ENCODE results near the gene RNU6-1.

The RNU6-1 gene

DNA sequence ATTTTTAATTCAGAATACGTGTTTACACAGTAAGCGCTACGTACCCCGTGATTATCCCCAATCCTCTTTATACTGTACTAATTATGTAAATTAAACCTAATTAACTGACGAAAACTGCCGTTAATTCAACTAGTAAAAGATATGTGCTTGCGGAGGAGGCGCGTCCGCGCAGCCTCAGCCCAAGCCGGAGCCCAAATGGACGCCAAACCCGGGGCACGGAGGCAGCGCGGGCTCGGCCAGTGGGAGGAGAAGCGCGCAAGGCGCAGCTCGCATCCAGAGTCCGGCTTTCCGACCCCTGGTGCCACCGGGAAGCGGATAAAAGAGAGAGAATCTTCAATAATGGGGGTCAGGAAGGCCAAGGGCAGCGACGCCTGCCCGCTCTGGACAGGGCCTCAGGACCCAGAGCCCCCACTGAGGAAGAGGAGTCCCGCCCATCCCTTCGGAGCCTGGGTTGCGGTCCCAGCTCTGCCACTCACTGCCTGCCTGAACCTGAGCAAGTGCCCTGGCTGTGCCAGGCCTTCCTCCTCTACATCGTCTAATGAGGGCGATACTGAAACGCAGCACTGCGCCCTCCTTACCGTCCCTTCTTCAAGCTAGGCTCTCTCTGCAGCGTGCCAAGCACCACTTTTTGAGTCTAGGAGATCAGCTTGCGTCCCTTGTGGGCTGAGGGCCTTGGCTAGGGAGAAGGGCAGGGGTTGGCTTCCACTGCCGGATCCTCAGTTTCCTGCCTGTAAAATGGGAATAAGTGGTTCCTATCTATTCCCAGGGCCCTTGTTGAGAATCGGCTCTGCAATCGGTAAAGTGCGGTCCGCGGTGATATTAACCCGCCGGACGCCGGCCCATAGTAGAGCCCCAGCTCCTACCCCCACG, 19.5 kb downstream of the RNU6-1 start:
- no peak for DNase-seq

DNA sequence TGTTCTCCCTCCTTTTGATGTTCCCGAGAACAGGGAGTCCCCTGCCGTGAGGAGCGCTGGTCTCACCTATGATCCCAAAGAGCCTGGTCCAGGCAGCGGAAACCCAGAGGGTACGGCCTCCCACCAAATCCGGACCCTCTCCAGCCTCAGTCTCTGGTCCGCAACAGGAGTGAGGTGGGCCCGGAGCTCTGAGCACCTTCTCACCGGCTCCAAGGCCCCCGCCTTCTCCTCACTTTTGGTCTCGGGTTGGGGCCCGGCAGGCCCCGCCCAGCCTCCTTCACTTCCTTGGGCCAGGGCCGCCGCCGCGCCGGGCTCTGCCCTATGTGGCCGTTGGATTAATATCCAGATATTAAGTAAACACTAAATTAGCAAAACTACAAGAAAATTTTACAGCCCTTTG, 20.2 kb downstream of the RNU6-1 start:
- DNase-seq: no peak

DNA sequence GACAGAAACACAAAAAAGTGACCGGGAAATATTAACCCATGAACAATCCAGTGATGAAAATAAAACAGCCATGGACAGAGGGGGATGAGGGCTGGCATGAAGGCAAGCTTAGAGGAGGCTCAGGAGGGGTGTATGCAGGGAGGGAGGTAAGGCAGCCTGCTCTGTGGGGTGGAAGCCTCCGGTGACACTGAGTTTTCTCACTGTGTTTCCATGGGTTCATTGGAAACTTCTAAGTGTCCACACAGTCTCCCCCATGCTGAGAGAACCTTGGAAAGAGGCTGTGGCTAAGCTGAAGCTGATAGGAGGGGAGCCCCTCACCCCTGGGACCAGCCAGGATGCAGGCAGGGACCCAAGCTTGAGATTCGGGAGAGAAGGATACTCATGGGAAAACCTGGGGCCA, 21.4 kb downstream of the RNU6-1 start:
- DNase-seq: no peak

DNA sequence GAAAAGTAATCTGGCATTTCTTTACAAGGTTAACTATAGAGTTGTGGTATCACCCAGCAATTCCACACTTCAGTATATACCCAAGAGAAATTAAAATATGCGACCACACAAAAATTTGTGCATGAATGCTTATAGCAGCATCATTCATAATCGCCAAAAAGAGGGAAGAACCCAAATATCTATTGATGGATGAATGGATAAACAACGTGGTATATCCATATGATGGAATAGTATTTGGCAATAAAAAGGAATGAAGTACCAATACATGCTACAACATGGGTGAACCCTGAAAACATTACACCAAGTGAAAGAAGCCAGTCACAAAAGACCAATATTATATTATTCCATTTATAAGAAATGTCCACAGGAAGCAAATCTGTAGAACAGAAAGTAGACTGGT, 23.2 kb downstream of the RNU6-1 start:
- DNase-seq: no peak

- DNase-seq: no peak
Measured at GRCh38 chr15:67815036-67815592, 24.7 kb downstream of the RNU6-1 start.

- DNase-seq: no peak
Measured at GRCh38 chr15:67813104-67813634, 26.7 kb downstream of the RNU6-1 start.

- no peak for DNase-seq
Measured at GRCh38 chr15:67812241-67812644, 27.6 kb downstream of the RNU6-1 start.

DNA sequence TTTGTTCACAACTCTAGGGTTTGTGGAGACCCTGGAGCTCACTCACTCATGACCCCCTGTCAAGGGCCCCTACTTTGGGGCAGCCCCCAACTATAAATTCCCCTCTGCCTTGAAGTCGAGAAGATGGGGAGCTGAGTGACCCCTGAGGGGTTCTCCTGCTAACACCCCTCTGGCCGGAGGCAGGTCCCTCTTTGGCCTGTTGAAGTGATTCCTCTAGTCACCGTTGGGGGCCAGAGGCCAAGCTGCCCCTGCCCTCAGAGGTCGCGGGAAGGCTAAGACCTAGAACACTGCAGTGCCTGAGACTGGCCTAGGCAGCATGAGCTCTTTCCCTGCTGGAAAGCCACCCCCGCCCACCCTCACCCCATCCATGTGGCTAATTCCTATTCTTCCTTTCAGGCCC, 30.0 kb downstream of the RNU6-1 start:
- no peak for DNase-seq

GRCh38 chr15:67809441-67809840, 30.4 kb downstream of the RNU6-1 start:
- DNase-seq: no peak

DNA sequence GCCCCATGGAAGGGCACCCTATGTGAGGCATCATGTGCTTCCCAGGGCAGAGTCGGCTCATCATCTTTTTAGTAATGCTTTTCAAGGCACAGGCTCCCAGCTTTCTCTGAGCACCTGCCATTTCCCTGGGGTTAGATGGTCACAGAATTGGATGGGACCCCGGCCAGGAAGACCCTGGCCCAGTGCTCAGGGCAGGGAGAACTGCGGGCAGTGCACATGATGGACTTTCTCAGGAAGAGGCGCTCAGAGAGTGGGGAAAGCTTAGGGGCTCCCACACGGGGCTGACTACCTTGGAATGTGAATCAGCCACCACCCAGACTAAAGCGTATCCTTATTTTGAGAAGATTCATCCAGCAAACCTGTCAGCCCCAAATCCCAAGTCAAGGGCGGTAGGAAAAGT, 31.0 kb downstream of the RNU6-1 start:
- no peak for DNase-seq

GRCh38 chr15:67807836-67808235, 32.0 kb downstream of the RNU6-1 start:
- DNase-seq: no peak

GRCh38 chr15:67807141-67807540, 32.7 kb downstream of the RNU6-1 start:
- no peak for DNase-seq

DNA sequence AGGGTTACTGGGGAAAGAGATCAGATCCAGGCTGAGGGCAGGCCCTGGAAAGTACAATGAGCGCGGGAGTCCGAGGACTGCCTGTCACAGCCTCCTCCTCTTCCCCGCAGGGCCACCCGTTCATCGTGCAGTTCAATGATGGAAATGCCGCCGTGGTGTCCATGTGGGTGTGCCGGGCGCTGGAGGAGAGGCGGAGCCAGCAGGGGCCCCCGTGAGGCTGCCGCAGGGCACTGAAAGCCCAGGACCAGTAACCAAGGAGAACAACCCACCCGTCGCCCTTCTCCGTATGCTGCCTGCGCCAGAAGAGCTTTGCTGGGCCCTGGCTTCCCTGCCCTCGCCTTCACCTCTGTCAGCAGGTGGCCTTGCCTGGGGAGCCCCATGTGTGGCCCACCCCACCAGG, 33.3 kb downstream of the RNU6-1 start:
- DNase-seq: no peak

- DNase-seq: peak; percentile 2 to 29
Measured at GRCh38 chr15:67805666-67806516, 34.0 kb downstream of the RNU6-1 start.

GRCh38 chr15:67805008-67805665, 34.7 kb downstream of the RNU6-1 start:
- no peak for DNase-seq

DNA sequence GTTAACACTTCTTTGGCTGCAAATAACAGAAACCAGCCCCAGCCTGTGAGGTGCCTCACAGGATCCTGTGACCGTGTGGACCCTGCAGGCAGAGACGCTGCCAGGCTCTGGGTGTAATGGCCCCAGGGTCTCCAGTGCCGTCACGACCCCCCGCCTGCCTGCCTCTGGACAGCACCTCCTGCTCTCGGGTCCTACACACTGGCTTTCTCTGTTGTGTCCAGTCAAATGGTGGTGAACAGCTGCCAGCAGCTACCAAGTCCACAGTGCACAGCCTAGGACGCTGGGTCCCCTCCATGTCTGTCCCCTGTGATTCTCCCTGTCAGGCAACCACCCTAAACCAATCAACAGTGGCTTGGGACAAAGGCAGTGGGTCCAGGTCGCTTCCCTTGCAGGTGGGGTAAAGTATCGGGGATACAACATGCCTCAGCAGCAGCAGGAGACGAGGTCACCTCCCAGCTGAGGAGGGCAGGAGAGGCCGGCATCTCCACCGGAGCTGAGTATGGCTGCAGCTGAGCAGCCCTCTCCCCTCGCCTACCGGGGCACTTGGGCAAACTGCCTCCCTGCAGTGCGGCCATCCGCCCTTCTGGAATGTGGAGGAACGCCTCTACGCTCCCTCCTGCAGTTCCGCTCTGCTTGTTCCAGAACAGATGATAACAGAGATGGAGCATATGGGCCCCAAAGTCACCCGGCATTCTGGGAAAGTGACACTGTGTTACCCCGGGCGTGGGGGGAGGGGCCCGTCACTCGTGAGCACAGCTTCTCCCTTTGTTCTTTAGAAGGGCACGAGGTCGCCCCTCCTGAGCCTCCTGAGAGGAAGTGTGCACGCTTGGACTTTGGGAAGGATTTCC, 35.6 kb downstream of the RNU6-1 start:
- DNase-seq: no peak

DNA sequence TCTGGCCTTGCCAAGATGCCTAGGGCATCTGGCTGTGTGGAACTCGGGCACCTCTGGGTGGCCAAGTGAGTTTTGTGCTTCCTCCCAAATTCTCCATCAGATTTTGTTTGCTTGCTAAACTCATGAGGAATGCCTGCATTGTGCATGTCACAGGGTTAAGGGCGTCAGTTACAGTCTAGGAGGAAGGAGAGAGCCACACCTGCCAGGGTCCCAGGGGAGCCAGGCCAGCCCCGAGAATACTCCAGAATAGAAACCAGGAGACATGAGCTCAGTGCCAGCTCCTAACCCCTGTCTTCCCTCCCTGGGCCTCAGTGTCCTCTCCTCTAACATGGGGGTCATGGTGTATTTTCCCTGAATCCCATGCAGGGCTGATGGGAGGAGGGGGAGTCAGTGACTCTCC, 36.5 kb downstream of the RNU6-1 start:
- no peak for DNase-seq

DNA sequence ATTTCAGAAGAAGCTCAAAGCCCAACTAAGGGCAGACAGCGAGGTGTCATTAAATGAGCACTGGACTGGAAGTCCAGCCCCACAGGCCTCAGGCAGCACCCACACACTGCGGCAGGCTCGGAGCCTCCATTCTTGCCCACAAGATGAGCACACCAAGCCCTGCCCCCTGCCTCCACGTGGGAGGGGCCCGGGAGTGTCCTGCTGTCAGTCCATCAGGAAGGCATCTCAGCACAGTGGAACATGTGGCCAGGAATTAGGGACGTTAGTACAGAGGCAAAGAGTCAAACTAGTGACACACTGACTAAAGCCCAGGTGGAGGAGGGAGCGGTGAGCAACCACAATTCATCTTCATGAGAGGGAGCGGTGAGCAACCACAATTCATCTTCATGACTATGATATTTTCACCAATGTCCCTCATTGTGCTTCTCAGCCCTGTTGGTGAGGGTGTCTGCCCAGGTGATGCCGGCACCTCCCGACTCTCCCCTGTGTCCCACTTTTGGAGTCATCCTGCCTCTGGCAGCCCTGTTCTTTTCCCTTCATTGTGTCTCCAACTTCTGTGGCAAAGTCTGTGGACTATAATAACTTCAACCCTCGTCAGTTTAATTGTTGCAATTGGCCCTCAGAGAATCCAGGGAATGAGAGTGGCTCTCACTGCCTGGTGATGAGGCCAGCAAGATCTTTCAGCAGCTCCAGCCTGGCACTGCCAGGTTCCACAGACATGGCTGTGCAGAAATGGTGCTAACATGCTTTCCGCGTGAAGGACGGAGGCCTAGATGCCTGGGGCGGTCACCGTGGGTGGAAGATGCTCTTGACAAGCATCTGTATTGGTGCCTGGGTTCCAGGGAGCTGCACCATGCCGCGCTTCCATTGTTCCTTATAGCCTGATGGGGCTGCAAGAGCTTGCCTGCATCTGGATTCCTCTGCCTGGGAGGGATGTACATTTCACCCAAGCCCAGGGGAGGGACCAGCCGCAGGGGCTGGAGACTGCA, 37.6 kb downstream of the RNU6-1 start:
- no peak for DNase-seq

- no peak for DNase-seq
Measured at GRCh38 chr15:67801142-67801541, 38.7 kb downstream of the RNU6-1 start.

GRCh38 chr15:67799801-67800205, 40.0 kb downstream of the RNU6-1 start:
- DNase-seq: no peak
